GM18511 (cell line): ENCODE measurements around the gene PROCR.
A peak's percentile ranks its signal among the peaks of the same experiment; 100 is the strongest.
"Not testable (repeated sequence)": the region's sequence is repeated elsewhere in the genome, so short reads cannot be mapped to it uniquely, and the experiment has no call there.

Source experiments
- ATAC-seq: cut with Tn5 transposase; IDR thresholded peaks from one replicate; pipeline ENCODE4 v1.9.1; 2021; ENCODE audit warnings: mild to moderate bottlenecking, moderate library complexity; ENCODE audit not compliant: unreplicated experiment

PROCR gene

DNA sequence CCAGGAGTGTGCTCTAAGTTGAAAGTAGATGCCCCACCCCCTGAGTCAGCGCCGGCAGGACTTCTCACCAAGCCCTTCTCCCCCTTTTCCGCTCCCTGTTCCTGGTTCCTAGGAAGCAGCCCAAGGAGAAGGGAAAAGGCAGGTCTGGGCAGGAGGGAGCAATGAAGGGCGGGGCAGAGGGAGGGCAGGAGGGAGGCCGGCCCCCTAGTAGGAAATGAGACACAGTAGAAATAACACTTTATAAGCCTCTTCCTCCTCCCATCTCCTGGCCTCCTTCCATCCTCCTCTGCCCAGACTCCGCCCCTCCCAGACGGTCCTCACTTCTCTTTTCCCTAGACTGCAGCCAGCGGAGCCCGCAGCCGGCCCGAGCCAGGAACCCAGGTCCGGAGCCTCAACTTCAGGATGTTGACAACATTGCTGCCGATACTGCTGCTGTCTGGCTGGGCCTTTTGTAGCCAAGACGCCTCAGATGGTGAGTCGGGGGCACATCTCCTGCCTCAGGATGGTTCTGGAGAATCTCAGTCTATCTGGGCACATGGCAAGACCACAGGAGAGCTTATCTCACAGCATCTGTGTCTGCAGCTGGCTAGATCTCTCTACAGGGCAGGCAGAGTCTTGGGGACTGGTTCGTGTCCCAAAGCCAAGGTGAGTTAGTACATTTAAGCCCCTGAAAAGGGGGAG lies at the start of gene PROCR:
PROCR (plus strand) TSS at position 320 of the 681 bp plus-strand sequence; CDS start at position 403, 83 bp downstream.
- no peak for ATAC-seq

DNA sequence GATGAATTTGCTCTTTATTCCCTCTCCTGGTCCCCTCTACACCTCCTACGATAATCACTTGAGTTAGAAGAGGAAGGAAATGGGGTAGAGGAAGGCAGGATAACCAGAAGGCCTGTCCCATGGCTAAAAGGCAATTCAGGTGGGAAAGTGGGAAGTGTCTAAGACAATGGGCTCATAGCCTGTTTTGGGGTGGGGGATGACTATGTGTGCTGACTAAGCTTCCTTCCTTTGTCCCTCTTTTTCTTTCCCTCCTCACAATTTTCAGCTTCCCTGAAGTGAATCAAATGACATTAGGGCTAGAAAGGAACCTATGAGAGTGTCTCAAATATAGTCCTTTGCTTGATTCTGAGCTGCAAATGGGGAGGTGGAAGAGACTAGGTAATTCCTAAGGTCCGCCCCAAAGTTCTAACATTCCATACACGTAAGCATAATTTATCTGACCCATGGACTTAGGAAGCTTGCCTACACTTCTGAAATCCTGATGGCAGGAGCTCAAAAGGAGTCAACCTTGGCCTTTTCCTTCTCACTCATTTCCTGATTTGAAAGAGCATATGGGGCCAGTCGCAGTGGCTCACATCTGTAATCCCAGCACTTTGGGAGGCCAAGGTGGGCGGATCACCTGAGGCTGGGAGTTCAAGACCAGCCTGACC lies 49.0 kb upstream of the PROCR start:
- ATAC-seq: no peak

DNA sequence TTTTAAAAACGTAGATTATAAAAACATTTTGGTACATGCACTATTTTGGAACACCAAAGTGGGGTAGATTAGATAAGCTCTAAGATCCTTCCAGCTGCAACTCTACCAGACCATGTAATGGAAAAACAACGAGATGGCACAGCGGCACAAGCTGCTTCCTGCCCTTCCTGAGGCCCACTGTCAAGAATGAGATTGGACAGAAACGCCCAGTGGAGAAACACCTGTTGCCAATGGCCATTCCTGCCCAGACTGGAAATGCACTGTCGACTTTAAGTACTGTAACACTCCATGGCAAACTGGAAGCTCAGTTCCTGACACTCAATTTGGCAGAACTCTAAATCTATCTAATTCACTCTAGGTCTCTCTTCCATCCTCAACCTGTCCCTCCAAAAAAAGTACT lies 46.1 kb upstream of the PROCR start:
- ATAC-seq: no peak

DNA sequence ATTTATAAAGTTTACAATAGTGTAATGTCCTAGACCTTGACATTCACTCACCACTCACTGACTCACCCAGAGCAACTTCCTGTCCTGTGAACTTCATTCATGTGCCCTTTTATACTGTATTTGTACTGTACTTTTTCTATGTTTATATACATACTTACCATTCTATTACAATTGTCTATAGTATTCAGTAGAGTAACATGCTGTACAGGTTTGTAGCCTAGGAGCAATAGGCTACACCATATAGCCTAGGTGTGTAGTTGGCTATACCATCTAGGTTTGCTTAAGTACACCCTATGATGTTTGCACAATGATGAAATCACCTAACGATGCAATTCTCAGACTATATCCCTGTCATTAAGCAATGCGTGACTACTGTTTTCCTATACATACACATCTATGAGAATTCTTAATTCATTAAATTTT lies 42.2 kb upstream of the PROCR start:
- no peak for ATAC-seq

DNA sequence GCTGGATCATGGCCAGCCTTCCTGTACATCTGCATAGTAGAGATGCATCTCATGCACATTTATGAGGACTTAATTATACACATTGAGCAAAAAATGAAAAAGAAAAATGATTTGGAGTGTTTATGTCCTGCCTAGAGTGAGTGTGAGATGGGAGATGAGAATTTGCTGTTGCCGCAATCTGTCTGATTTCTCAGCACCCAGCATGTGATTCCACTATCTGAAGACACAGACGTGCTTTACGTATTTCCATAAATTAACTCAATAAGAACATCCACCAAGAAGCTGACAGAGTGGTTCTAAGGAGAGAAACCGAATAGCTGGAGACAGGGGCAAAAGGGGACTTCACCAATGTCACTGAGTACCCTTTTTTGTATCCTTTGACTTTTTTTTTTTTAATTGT lies 39.9 kb upstream of the PROCR start:
- ATAC-seq: no peak

DNA sequence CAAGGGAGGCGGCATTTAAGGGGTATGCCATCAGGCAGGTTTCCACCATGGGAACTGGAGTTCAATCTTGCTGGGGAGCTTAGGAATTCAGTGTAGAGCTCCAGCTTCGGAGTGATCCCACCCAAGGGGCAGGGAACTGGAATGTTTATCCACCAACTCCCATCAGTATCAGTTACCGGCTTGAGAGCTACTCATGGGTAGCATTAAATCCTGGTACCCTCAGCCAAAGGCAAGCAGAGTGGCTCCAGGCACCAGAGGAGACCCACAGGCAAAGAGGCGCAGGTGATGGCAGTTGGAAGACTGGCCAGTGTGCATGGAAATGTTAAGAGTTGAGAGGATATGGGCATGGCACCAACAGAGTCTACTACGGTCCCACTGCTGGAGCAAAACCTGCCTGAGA lies 38.8 kb upstream of the PROCR start:
- ATAC-seq: no peak

DNA sequence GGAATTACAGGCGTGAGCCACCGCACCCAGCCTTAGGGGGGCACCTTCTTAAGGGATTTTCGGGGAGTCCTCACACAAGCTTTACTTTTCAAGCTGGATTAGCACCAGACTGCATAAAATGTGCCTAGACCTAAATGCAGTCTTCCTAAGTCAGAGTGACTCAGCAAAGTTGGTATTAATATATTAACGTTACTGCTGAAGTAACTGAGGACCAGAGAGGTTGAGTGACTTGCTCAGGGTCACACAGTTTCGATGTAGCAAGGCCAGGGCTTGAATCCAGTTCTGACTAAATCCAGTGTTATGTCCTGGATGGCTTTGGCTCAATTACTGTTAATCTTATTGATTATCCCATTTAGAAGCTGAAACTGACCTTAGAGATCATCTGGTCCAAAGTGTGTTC lies 38.1 kb upstream of the PROCR start:
- ATAC-seq: no peak

DNA sequence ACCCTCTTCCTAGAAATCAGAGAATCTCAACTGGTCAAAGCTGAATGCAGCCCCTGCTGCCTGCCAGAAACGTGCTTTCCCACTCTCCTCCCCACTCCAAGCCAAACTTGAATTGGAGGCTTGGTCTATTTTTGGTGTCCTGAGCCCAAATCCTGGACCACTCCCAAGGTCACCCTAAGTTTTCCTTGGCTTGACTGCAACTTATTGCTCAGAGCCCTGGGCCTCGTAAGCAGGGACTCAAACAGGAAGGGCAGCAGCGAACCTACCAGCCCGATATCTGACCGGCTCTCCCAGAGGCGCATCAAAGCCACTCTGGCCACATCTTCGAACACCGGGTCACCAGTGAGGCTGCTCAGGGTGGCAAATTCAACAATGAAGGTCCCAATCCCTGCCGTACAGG lies 37.4 kb upstream of the PROCR start:
- no peak for ATAC-seq

DNA sequence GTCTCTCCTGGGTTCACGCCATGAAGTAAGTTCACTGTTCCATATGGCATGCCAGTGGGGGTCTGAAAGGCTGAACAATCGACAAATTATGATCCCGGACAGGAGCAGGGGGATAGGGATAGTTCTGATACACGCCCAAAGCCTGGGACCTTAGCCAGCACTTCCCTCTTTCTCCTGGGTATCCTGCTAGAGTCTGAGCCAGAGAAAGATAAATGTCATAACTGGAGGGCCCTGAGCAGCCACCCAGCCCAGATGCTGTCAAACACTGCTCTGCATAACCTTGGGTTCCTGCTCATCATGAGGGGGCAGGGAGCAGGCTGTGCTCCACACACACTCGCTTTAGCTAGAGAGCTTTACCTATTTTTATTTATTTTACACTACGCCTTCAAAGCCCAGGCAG lies 37.0 kb upstream of the PROCR start:
- ATAC-seq: no peak

DNA sequence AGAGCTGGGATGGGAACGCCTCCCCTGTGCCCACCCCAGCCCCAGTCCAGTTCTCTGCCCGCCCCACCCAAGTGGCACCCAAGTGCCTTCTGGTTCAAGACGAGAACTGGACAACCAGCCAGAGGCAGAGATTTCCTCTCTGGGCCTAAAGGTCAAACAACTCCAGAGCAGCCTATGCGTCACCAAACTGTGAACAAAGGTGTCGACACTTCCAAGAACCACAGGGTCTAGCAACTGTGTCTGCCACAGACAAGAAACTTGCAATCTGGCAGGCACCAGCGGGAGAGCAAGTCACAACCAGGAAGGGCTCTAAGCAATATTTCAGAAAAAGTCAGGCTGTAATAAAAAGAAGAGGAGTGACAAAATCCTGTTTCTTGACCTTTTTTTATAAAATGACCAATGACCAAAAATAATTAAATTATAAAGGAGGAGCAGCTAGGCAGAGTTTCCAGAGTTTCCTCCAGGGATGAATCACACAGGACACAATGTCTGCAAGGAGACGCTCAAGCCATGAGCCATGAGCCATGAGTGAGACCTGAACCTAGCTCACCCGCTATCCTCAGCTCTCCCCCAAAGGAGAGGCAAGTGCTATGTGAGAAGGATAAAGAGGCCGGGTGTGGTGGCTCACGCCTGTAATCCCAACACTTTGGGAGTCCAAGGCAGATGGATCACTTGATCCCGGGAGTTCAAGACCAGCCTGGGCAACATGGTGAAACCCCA lies 35.8 kb upstream of the PROCR start:
- ATAC-seq: no peak

DNA sequence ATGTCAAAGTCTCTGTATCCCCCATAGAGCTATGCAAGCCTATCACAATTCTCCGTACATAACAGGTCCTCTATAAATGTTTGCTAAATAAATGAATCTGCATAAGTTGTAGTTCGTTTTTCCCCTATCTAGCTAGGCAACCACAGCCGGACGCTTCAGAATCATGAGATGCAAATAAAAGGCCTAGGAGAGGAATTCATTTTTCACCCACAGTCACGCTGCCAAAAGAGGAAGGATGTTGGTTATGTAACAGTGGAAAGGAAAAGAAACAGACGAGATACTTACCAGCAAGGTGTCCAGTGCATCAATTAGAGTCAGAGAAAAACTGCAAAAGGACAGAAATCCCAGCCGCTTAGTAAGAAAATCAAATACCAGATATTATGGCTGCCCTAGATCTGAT lies 27.2 kb upstream of the PROCR start:
- no peak for ATAC-seq

DNA sequence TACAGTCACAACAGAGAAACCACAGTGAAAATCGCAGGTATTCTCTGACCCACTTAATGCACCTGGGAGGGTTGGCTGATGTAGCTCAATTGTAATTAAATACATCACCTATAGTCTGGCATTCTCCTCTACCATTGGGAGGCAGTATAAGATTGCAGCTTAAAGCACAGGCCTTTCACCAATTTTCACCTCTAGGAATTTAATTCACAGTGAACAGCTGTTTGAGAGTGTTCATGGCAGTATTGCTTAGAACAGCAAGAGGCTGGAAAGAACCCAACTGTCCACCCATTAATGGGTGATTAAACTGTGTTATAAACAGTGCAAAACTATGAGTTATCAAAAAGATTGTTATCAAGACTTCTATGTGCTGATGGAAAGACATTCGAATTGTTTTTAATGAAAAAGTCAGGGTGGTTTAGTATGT lies 26.7 kb upstream of the PROCR start:
- no peak for ATAC-seq

DNA sequence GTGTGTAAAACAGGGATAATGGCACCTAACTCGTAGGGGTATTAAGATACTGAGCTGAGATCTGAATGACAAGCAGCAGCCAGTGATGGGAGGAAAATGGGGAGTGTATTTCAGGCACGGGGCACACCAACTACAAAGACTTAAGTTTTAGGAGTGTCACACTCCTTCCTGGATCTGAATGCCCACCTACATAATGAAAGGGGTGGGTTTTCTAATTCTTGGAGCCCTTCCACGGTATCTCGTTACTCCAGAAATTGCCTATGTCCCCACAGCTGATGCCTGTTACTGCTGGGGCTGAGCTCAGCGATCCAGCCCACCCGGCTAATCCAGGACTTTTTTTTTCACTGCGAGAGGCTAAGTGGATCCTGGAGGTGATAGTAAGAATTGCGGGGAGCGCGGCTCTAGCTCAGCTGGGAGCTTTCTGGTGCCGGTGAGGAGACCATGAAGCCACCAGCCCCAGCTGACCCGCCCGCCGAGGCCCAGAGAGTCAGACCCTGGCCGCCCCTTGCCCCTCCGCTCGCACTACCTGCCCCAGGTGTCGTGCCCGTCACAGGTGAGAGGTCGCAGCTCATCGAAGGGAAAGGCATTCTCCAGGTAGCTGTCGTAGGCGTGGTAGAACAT lies 25.5 kb upstream of the PROCR start:
- ATAC-seq: peak; percentile 5

DNA sequence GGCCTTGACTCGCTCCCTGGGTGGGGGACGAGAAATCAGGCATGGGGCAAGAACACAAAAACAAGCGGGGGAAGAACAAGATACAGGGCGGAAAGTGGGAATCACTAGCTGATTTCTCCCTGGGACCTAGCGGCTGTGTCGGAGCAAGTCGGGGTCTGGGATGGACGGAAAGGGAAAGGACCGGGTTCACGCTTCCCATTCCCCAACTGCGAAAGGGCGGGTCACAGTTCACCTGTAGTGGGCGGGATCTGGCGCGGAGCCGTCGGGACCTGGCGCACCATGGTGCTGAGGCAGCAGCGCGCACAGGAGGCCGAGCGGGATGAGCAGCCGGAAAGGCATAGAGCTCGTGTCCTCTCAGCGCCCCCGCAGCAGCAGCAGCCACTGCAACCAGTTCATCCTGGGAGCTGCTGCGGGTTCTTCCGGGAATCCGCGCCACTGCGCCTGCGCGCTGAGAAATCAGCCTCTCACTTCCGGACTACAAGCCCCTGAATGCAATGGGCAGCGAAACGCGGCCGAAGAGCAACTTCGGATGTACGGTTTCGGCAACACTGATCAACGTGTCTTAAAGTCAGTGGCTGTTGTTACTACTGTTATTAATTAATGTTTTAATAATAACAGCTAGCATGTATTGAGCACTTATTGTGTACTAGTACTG lies 24.8 kb upstream of the PROCR start, which contains the start of gene EDEM2:
EDEM2 (minus strand) TSS at position 417 of the 655 bp plus-strand sequence; CDS start at position 339, 78 bp downstream.
- peak; percentile 76 for ATAC-seq

DNA sequence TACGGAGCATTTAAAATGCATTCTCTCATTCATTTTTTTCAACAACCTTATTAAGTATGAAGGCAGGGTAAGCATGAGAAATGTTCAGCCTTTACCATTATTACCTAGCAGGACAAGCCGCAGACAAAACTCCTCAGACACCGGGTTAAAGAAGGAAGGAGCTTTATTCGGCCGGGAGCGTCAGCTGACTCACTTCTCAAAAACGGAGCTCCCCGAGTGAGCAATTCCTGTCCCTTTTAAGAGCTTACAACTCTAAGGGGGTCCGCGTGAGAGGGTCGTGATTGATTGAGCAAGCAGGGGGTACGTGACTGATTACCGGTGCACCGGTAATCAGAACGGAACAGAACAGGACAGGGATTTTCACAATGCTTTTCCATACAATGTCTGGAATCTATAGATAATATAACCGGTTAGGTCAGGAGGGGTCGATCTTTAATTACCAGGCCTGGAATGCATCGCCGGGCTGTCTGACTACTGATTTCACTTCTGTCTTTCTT lies 24.2 kb upstream of the PROCR start:
- ATAC-seq: not testable (repeated sequence)

DNA sequence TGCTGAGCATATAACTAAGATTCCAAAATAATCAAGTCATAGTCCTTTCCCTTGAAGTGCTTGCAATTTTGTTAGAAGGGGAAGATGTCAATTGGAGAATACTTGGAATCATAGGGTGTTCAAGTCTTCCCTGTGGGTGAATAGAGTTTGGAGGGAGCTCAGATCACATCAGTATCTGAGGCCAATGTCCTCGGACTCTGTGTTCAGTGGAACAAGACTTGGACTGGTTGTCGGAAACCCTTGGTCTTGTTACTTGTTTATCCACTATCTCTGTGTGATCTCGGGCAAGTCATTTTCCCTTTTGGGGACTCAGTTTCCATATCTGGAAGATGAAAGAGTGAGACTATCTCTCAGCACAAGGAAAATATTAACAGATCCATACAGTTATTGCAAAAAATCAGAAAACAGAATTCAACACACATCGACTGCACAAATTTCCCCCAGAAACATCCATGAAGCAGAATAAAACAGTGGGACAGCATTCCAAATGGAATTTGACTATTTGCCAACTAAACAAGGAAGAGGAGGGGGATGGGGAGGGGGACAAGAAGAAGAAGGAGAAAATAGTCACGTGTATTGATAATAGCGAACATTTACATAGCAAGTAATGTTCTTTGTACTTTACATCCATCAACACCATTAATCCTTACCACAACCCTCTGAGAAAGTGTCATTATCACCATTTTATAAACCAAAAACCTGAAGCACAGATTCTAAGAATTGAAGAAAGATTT lies 20.9 kb upstream of the PROCR start:
- ATAC-seq: no peak

DNA sequence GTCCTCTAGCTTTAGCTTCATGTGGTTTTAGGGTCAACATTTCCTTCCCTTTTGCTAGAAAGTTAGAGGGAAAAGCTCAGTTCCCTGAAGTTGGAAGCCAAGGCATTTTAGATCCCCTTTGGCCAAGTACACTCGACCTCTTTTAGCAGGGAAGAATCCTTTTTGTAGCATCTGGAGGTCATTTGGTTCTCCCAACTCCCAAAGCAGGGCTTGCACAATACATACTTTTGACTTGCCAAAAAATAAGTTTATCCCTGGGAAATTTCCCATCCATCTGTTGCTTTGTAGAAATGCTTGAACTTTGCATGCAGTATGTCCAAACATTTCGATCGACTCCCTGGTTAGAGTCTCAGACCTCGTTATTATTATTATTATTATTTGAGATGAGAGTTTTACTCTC lies 20.1 kb upstream of the PROCR start:
- no peak for ATAC-seq

DNA sequence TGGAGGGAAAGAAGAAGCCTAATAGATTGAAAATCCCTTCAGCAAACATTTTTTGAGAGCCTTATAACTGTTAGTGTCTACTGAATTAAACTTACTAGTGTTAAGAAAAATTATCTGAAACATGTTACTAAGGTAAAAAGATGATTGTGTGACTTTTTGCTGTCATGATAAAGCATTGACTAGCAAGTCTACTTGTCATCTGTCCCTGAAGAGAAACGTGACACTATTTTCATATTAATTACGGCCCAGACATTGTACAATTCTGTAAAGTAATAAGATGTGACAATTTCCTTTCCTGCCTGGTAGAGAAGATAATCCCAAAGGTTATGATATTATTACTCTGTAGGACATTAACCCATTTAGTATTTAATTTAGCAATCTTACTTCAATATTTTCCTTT lies 15.9 kb upstream of the PROCR start:
- ATAC-seq: no peak

DNA sequence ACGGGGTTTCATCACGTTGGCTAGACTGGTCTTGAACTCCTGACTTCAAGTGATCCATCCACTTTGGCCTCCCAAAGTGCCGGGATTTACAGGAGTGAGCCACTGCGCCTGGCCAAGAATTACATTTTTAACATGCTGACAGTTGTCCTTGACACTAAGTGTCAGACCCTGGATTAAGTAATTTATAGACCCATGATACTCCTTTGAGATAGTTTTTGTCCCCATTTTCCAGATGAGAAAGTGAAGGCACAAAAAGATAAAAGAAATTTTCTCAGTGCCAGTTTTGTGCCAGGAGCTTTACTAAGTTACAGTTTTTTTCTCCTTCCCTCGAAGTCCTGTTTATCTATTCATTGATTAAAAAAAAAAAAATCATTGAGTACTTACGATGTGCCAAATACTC lies 14.9 kb upstream of the PROCR start:
- no peak for ATAC-seq

DNA sequence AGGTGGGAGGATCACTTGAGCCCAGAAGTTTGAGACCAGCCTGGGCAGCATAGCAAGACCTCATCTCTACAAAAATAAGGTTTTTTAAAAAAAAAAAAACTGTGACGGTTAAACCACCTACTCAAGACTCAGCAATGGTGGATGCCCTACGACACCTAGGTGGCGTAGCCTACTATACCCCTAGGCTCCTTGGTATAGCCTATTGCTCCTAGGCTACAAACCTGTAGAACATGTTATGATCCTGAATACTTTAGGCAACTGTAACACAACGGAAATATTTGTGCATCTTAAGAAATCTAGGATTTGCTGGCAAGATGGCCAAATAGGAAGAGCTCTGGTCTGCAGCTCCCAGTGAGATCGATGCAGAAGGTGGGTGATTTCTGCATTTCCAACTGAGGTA lies 11.5 kb upstream of the PROCR start:
- ATAC-seq: not testable (repeated sequence)
